ENCODE data around the gene MBL2. TPM values are rescaled to one million over a fixed set of nuclear protein-coding genes. Genes with fewer than 3 reads are reported as not detected.

Gene MBL2
- total RNA-seq, 2 donors from 2014 or later, result not detected

DNA sequence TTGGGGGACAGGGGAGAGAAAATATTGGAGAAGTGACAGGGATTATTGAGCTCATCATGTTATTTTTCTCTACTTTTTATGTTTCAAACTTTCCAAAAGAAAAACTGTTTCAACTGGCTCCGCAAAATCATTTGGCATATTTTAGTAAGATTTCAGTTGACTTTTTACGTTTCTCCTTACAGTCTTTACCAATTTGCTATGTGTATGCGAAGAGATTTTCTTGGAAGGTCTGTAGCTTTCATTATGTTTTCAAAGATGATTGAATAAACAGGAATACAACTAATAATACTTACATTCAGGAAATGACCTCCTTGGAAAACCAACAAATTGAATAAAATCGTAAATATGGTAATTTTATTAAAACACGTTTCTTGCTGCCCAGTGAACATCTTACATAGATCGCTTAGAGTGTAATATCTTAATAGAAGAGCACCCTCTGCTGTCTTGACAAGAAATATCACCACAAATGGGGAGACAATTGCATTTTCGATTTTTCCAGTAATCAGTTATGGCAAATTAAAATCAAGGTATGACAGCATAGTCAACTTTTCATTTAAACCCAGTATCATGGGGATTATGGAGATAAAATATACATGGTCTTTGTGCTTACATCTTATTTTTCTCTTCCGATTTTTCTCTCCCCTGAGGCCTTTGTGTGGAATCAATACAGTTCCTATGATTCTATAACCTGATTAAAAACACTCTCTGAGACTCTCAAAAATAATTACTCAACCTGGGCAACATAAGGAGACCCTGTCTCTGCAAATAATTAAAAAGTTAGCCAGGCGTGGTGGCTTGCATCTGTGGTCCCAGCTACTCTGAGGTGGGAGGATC lies 43.1 kb downstream of the MBL2 start:
- Mint-ChIP-seq H3K27ac (no peak overlapping the region), H3K4me1 (no peaks in the 10 kb centered on the region), H3K4me3 (no peak overlapping the region), H3K9me3 (peaks cover 4% of the 10 kb centered on the region), H3K36me3 (ENCODE audit: low read depth) (no peaks in the 10 kb centered on the region), H3K27me3 (ENCODE audit: insufficient read depth) (no peaks in the 10 kb centered on the region)
- H3K27ac ChIP-seq (ENCODE audit: low read depth, low read length), result no peak overlapping the region
- 60% methylated on average over 7 to 9 of the region's 9 CpGs for WGBS, 2 experiments (ENCODE audit: insufficient coverage in 1 of 2, insufficient read length in 1 of 2)
- peak; percentile 80 for TF ChIP-seq CTCF (conservative IDR thresholded peaks at IDR 0.05)
- no peaks in the 10 kb centered on the region for H3K27me3 ChIP-seq (ENCODE audit: control insufficient read depth, insufficient read depth, low read length, poor library complexity, severe bottlenecking)
- no peak overlapping the region for H3K4me3 ChIP-seq (ENCODE audit: low read length)
- H3K9ac ChIP-seq (ENCODE audit: extremely low read depth, low read length, poor library complexity, severe bottlenecking), result no peak overlapping the region
- DNase-seq, result no peak
- H3K4me1 ChIP-seq (ENCODE audit: control insufficient read depth, insufficient read depth, low read length), result no peaks in the 10 kb centered on the region
- no peaks in the 10 kb centered on the region for H3K36me3 ChIP-seq (ENCODE audit: control insufficient read depth, insufficient read depth, low read length)
- no peaks in the 10 kb centered on the region for H3K9me3 ChIP-seq (ENCODE audit: control insufficient read depth, low read length)

DNA sequence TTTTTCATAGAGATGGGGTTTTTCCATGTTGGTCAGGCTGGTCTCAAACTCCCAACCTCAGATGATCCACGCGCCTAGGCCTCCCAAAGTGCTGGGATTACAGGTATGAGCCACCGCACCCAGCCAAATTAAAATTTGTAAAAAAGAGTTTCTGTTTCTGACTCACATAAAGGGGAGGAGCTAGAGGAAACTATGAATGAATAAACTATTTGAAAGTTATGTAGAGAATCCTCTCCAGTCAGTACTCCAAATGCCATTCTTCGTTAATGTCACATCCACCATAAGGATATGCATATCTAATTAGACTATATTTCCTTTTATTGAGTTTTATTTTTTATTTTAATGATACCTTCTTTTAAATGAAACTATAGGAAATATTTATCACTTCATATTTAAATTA lies 52.6 kb downstream of the MBL2 start:
- Mint-ChIP-seq H3K9me3 (peaks cover 9% of the 10 kb centered on the region), H3K4me1 (no peaks in the 10 kb centered on the region), H3K27me3 (ENCODE audit: insufficient read depth) (no peaks in the 10 kb centered on the region), H3K27ac (no peak overlapping the region), H3K4me3 (no peak overlapping the region), H3K36me3 (ENCODE audit: low read depth) (no peaks in the 10 kb centered on the region)
- Histone ChIP-seq H3K9ac (ENCODE audit: extremely low read depth, low read length, poor library complexity, severe bottlenecking) (no peak overlapping the region), H3K36me3 (ENCODE audit: control insufficient read depth, insufficient read depth, low read length) (no peaks in the 10 kb centered on the region), H3K4me3 (ENCODE audit: low read length) (no peak overlapping the region), H3K4me1 (ENCODE audit: control insufficient read depth, insufficient read depth, low read length) (no peaks in the 10 kb centered on the region), H3K27me3 (ENCODE audit: control insufficient read depth, insufficient read depth, low read length, poor library complexity, severe bottlenecking) (no peaks in the 10 kb centered on the region), H3K9me3 (ENCODE audit: control insufficient read depth, low read length) (peaks cover 7% of the 10 kb centered on the region), H3K27ac (ENCODE audit: low read depth, low read length) (no peak overlapping the region)
- no peak for DNase-seq
- 96% methylated on average over 3 of the region's 4 CpGs; no CpG with 5 or more reads in 1 of the 2 experiments for WGBS, 2 experiments (ENCODE audit: insufficient coverage in 1 of 2, insufficient read length in 1 of 2)
- TF ChIP-seq CTCF (conservative IDR thresholded peaks at IDR 0.05), result no peak

All from endodermal cell (in vitro differentiated cells).